Activated CD8-positive, alpha-beta T cell treated with anti-CD3 and anti-CD28 coated beads for 36 hours (primary cell): ENCODE results near the gene CDSN. TPM values are rescaled to one million over a fixed set of nuclear protein-coding genes. Genes with fewer than 3 reads are reported as not detected.

ENCODE experiments used
- ATAC-seq: fragments of 200-7000 bp; cut with Tn5 transposase; one replicate; pipeline ENCODE4 v1.10.0; 2021; ENCODE audit warnings: mild to moderate bottlenecking, moderate library complexity
- CTCF ChIA-PET: fragments of 350-600 bp; sonication (Branson Sonifier 250); formaldehyde crosslinking; loops from one replicate; lab custom pipeline; 2021; ENCODE audit warnings: antibody characterized with exemption; lab: Charles Lee
- POLR2A ChIA-PET: fragments of 350-600 bp; sonication (Branson Sonifier 250); formaldehyde crosslinking; loops from one replicate; lab custom pipeline; 2021; ENCODE audit warnings: antibody characterized with exemption; lab: Charles Lee
- DNase-seq: peaks from one replicate; pipeline ENCODE4 v3.0.0-alpha.2; 2020
- H3K27ac Mint-ChIP-seq: one replicate; pipeline ENCODE4 v1.8.0; 2021; ENCODE audit warnings: mild to moderate bottlenecking, mixed read lengths
- H3K27me3 Mint-ChIP-seq: one replicate; pipeline ENCODE4 v1.8.0; 2021; ENCODE audit warnings: mixed read lengths
- H3K36me3 Mint-ChIP-seq: one replicate; pipeline ENCODE4 v1.8.0; 2021; ENCODE audit warnings: low read depth, mixed read lengths
- H3K4me1 Mint-ChIP-seq: one replicate; pipeline ENCODE4 v1.8.0; 2021; ENCODE audit warnings: low read depth, mixed read lengths
- H3K4me3 Mint-ChIP-seq: one replicate; pipeline ENCODE4 v1.8.0; 2021; ENCODE audit warnings: mild to moderate bottlenecking, moderate library complexity, mixed read lengths
- H3K9me3 Mint-ChIP-seq: one replicate; pipeline ENCODE4 v1.8.0; 2021; ENCODE audit warnings: mixed read lengths
- intact Hi-C: fragments of 100-400 bp; cut with micrococcal nuclease; formaldehyde crosslinking; loops from one replicate; pipeline ENCODE4 v1.10.0; 2022
- total RNA-seq, 2 experiments: library from RNA; stranded (reverse); gene quantifications; one replicate each; pipeline ENCODE4 v1.2.3, GENCODE V29; 2021
- TF ChIP-seq, protein P1 (sequence below): fragments of 200-600 bp; IDR thresholded peaks from one replicate; pipeline ENCODE4 v1.8.0; 2022; ENCODE audit warnings: antibody characterized with exemption, mild to moderate bottlenecking

The CDSN gene
- total RNA-seq, 2 experiments from 2014 or later, result not detected

DNA sequence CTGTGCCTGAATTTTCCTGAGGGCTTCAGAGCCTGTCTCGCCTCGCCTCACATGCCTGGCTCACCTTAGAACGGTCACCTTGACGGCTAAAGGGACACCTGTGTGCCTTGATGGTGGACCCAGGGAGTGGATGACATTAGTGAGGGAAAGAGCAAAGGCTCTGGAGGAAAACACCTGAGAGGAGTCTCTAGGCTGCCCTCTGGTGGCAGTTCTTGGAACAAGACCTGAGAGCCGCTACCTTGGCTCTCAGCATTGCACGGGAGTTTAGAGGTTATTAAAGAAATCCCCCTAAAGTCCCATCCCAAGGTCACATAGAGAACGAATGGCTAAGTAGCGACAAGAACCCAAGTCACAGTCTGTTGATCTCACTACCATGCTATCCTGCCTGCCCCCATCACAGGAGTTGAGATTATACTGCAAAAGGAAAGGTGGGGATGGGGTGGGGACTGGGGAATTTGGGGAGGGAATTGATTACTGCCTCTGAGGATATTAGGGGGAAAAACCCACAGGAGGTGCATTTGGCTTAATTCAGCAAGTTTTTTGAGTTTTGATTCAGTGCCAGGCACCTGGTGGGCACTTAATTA, 7.9 kb upstream of the CDSN start:
- Mint-ChIP-seq H3K36me3 (no peaks in the 10 kb centered on the region), H3K27me3 (peaks cover 2% of the 10 kb centered on the region), H3K27ac (no peak overlapping the region), H3K4me1 (peaks cover 2% of the 10 kb centered on the region), H3K4me3 (no peak overlapping the region), H3K9me3 (no peaks in the 10 kb centered on the region)
- ChIA-PET POLR2A (no interaction called here), CTCF (interaction anchor here (0.6 to 2.8 kb wide), 27 partner anchors 9 to 253 kb away, joined by 3 to 12 read pairs (median 4); partner anchors contain the start of genes C6orf15 and PSORS1C2)
- intact Hi-C loops, result no loop called here
- peak; percentile 88 for DNase-seq
- TF ChIP-seq, protein P1, sequence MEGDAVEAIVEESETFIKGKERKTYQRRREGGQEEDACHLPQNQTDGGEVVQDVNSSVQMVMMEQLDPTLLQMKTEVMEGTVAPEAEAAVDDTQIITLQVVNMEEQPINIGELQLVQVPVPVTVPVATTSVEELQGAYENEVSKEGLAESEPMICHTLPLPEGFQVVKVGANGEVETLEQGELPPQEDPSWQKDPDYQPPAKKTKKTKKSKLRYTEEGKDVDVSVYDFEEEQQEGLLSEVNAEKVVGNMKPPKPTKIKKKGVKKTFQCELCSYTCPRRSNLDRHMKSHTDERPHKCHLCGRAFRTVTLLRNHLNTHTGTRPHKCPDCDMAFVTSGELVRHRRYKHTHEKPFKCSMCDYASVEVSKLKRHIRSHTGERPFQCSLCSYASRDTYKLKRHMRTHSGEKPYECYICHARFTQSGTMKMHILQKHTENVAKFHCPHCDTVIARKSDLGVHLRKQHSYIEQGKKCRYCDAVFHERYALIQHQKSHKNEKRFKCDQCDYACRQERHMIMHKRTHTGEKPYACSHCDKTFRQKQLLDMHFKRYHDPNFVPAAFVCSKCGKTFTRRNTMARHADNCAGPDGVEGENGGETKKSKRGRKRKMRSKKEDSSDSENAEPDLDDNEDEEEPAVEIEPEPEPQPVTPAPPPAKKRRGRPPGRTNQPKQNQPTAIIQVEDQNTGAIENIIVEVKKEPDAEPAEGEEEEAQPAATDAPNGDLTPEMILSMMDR, result peak; percentile 73
- ATAC-seq, result peak; percentile 91

DNA sequence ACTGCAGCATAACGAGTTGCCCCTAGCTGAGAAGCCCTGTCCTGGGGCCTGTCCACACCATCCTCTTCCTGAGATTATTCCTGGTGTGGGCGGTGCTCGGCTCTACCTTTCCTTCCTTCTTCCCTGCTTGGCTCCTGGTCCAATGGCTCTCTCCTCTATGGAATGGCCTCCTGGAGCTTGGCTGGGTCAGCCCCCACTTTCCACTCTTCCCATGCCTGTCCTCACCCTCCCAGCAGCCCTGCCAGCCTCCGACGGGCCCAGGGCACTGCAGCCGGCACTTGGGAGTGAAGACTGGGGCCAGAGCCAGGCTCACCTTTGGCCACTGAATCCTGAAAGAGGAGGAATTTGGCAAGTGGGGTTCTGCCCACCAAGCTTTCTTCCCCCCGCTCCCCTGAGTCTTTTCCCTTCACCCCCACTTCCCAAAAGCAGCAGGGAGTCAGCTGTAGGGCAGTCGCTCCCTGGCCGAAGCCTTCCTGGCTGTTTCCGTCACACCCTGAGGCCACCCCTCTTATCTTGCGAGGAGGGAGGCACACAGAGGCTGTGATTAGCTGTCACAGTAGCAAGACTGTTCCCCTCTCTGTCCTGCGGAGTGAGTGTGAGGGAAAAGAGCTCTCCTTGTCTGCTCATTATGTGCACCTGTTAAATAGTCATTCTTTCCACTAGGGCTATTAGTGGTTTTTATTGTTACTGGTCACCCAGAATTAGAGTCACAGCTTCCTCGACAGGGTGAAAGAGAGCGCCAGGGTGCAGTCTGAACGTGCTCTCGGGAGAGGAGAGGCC, 6.3 kb upstream of the CDSN start:
- TF ChIP-seq, protein P1, result no peak
- H3K4me3 Mint-ChIP-seq, result no peak overlapping the region
- ATAC-seq (no peak), DNase-seq (no peak)
- H3K9me3 Mint-ChIP-seq, result no peaks in the 10 kb centered on the region
- POLR2A ChIA-PET, result no interaction called here
- intact Hi-C loops, result no loop called here
- H3K27me3 Mint-ChIP-seq, result peaks cover 2% of the 10 kb centered on the region
- no peaks in the 10 kb centered on the region for H3K36me3 Mint-ChIP-seq
- H3K4me1 Mint-ChIP-seq, result peaks cover 2% of the 10 kb centered on the region
- CTCF ChIA-PET, result interaction anchor here (0.6 to 1.5 kb wide), 9 partner anchors 8 to 582 kb away, joined by 3 to 6 read pairs (median 3); partner anchors contain the start of gene PSORS1C2
- no peak overlapping the region for H3K27ac Mint-ChIP-seq

DNA sequence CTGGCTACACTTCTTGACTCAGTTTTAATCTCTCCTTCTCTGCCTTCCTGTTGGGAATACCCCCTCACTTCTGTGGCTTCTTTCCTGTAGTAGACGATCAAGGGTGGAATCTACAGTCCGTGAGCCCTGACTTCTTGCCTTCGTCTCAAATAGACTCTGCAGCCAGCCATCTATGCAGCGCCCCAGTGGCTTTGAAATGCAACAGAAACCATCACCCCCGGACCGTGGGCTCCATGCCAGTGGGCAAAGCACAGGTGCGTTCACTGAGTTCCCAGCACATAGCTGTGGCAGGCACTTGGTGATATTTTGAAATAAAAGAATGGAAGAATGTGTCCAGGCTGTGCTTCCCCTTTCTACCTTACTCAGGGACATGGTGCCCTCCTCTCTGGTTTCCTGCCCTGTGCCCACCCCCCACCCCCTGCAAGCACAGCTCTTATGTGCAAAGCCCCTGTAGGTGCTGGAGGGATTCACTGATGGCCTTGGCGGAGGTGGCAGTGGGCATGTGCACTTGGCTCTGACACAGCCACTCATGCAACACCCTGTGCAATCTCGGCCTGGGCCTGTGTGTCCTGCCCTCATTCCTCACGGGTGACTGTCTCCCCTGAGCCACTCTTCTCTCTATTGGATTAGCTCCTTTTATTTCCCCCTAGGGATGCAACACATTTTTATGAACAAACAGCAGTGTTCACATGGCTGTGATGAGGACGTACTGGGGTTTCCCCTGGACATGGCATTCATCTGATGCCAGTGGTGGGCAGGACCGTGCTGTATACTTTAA, 5.5 kb upstream of the CDSN start:
- intact Hi-C loops, result no loop called here
- CTCF ChIA-PET, result interaction anchor here (0.6 to 2.1 kb wide), 3 partner anchors 10 to 582 kb away, joined by 3 to 4 read pairs (median 3); no protein-coding TSS in a partner anchor
- Mint-ChIP-seq H3K9me3 (no peaks in the 10 kb centered on the region), H3K27me3 (peaks cover 2% of the 10 kb centered on the region), H3K36me3 (no peaks in the 10 kb centered on the region), H3K4me3 (no peak overlapping the region), H3K27ac (no peak overlapping the region), H3K4me1 (peaks cover 2% of the 10 kb centered on the region)
- POLR2A ChIA-PET, result no interaction called here
- DNase-seq (no peak), ATAC-seq (no peak)
- TF ChIP-seq, protein P1, result no peak

DNA sequence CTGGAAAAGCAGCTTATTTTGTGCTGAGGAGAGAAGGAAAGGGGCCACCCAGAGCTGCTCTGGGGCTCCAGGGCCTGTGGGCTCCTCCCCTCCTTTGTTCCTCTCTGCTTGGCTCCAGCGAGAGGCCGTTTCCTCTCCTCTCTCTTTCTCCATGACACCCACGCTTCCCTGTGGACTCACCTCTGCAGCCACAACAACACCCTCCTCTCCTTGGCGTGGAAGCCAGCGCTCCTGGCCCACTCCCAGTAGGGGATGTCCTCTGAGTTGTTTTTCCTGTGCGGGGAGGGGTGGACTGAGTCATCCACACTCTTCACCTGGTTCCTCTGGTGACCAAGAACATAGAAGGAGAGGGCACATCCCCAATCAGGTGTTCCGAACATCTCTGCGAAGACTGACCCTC, 4.9 kb upstream of the CDSN start:
- TF ChIP-seq, protein P1, result no peak
- Mint-ChIP-seq H3K27me3 (peaks cover 2% of the 10 kb centered on the region), H3K36me3 (no peaks in the 10 kb centered on the region), H3K4me3 (no peak overlapping the region), H3K4me1 (peaks cover 2% of the 10 kb centered on the region), H3K27ac (no peak overlapping the region), H3K9me3 (no peaks in the 10 kb centered on the region)
- ATAC-seq (no peak), DNase-seq (no peak)
- intact Hi-C loops, result no loop called here
- ChIA-PET CTCF (interaction anchor here (1.1 to 2.1 kb wide), 3 partner anchors 8 to 56 kb away, joined by 3 to 4 read pairs (median 4); no protein-coding TSS in a partner anchor), POLR2A (no interaction called here)
